Measurements from ENCODE around the gene ACD. TPM values are rescaled to one million over a fixed set of nuclear protein-coding genes. Genes with fewer than 3 reads are reported as not detected.

Gene ACD
- polyA plus RNA-seq, 1 donor: 28.0 TPM

DNA sequence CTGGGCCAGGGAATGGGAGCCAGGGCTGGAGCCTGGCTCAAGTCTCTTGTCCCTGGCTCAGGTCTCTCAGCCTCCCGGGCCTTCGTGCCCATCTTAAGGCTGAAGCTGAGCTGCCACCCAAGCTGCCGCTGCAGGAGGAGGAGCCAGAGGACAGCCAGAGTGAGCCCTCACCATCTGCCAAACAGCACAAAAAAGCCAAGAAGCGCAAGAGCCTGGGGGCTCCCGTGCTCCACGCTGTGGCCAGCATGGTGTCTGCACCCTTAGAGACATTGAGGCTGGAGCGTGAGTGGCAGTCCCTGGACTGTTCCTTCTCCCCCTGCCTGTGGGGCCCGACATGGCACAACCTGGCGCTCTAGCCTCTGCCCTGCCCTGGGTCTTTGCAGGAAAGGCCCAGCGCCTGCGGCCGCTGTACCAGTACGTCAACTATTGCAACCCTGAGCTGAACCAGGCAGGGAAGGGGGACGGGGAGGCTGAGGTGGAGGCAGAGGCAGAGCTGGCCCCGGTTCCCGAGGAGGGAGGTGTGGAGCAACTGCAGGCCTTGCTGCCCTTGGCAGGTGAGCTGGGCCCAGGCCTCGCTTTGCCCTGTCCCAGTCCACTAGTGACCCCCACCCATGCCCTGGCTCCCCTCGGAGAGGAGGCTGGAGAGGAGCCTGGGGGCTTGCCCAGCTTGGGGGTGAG, 7.9 kb upstream of the ACD start:
- H3K4me3 ChIP-seq (ENCODE audit: low read length): peak overlapping the region; percentile 61

DNA sequence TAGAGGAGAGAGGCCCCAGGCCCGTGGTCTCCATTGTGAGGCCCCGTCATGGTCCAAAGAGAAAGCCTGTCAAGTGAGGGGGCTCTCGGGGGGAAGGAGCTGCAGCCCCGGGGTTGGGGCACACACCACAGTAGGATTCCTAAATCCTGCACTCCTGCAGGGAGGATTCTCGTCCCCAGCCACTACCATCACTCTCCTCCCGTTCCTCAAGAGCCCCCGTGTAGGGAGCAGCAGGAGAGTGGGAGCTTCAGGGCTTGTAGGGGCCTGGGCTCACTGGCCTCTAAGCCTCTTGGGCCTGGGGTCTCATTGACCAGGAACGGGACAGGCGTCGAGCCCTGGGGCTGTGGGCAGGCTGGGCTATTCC, 7.4 kb upstream of the ACD start:
- peak overlapping the region; percentile 61 for H3K4me3 ChIP-seq (ENCODE audit: low read length)
- no peak for DNase-seq
- H3K36me3 ChIP-seq (ENCODE audit: control insufficient read depth, insufficient read depth, low read length): peaks cover 4% of the 10 kb centered on the region
- peaks cover 13% of the 10 kb centered on the region for H3K4me1 ChIP-seq (ENCODE audit: control insufficient read depth, insufficient read depth, low read length)
- H3K9me3 ChIP-seq (ENCODE audit: control insufficient read depth, low read depth, low read length): no peaks in the 10 kb centered on the region
- peaks cover 8% of the 10 kb centered on the region for H3K27me3 ChIP-seq (ENCODE audit: control insufficient read depth, insufficient read depth, low read length)
- no CpG with 5 or more reads among the region's 10 CpGs for WGBS (ENCODE audit: insufficient coverage, low lambda C conversion rate)
- peak overlapping the region; percentile 28 for H3K27ac ChIP-seq (ENCODE audit: low read length)

More for the DNA sequence above, 7.9 kb upstream of the ACD start:
- Histone ChIP-seq H3K4me1 (ENCODE audit: control insufficient read depth, insufficient read depth, low read length) (peaks cover 13% of the 10 kb centered on the region), H3K36me3 (ENCODE audit: control insufficient read depth, insufficient read depth, low read length) (peaks cover 2% of the 10 kb centered on the region), H3K27me3 (ENCODE audit: control insufficient read depth, insufficient read depth, low read length) (peaks cover 8% of the 10 kb centered on the region), H3K27ac (ENCODE audit: low read length) (peak overlapping the region; percentile 28), H3K9me3 (ENCODE audit: control insufficient read depth, low read depth, low read length) (no peaks in the 10 kb centered on the region)
- no CpG with 5 or more reads among the region's 18 CpGs for WGBS (ENCODE audit: insufficient coverage, low lambda C conversion rate)
- DNase-seq: peak; percentile 75 to 80

DNA sequence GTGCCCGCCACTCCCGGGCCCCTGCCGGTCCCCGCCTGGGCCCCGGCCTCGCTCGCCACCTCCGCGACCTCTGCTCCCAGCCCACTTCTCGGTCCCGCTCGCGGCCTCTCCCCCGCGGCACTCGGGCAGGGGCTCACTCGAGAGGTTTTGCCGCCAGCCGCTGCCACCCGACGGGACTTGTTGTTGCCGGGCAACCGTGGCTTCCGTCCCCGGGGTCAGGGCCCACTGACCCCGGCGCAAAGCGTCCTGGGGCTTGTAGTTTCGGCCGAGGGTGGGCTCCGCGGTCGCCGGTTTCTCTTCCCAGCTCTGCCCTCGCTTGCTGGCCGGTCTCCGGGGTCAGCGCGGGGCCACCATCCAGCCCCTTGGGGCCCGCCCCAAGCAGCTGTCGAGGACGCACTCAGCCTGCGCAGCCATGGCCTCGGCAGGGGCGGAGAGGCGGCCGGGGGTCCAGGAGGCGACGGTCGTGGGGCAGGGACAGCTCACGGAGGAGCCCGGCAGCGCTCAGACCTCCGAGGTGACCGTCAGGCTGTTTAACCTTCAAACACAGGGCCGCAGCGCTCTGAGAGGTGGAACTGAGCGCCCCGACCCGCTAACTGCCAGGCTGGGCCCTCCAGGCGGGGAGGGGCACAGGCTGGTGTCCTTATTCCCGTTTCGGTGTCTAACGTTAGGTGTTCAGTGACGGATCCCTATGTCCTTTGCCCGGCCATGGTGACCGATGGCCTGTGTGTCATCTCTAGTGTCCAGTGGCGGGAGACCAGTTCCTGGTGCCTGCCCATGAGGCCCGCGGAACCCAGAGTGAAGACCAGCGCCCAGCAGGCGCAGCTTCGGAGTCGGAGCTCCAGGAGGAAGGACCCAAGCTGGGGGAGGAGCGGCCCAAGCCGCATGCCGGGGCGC, 6.7 kb upstream of the ACD start, which contains the start of the genes C16orf86 and ENKD1:
Gene C16orf86 (plus strand): TSS at position 256 of the 894 bp plus-strand sequence. CDS start 157 bp downstream, at position 413.
Gene ENKD1 (minus strand): TSS at position 192 of the 894 bp plus-strand sequence. CDS start 308 bp downstream, outside the sequence.
- peaks cover 4% of the 10 kb centered on the region for H3K36me3 ChIP-seq (ENCODE audit: control insufficient read depth, insufficient read depth, low read length)
- peak; percentile 61 to 66 for DNase-seq
- no CpG with 5 or more reads among the region's 78 CpGs for WGBS (ENCODE audit: insufficient coverage, low lambda C conversion rate)
- H3K9me3 ChIP-seq (ENCODE audit: control insufficient read depth, low read depth, low read length): no peaks in the 10 kb centered on the region
- H3K4me3 ChIP-seq (ENCODE audit: low read length): peak within 1 kb of the TSS; percentile 61
- H3K4me1 ChIP-seq (ENCODE audit: control insufficient read depth, insufficient read depth, low read length): peaks cover 14% of the 10 kb centered on the region
- peaks cover 8% of the 10 kb centered on the region for H3K27me3 ChIP-seq (ENCODE audit: control insufficient read depth, insufficient read depth, low read length)
- peak within 1 kb of the TSS; percentile 44 for H3K27ac ChIP-seq (ENCODE audit: low read length)

DNA sequence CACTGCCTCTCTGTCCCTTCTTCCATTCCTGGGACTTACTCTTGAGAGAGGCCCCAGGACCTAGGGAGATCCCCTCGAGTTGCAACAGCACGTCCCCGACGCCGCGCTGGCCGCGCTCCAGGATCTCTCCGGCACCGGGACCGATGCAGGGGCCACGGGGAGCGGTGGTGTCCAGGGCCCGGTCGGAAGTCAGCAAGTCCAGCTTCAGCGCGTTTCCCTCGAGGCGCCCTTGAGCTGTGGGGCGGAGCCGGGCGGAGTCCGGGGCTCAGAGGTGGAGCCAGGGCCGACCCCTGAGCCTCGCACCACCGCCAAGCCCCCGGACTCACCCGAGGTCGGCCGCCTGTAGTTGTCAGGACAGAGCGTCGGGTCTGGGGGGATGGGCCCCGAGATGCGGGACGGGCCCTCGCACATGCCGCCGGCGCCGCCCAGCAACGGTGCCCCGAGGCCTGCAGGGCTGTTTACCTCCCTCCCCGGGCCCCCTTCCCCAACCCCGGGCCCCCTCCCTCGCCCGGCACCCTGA, 6.0 kb upstream of the ACD start:
- H3K27ac ChIP-seq (ENCODE audit: low read length): no peak overlapping the region
- H3K4me1 ChIP-seq (ENCODE audit: control insufficient read depth, insufficient read depth, low read length): peaks cover 20% of the 10 kb centered on the region
- peaks cover 8% of the 10 kb centered on the region for H3K27me3 ChIP-seq (ENCODE audit: control insufficient read depth, insufficient read depth, low read length)
- H3K36me3 ChIP-seq (ENCODE audit: control insufficient read depth, insufficient read depth, low read length): peaks cover 4% of the 10 kb centered on the region
- no CpG with 5 or more reads among the region's 46 CpGs for WGBS (ENCODE audit: insufficient coverage, low lambda C conversion rate)
- peak overlapping the region; percentile 61 for H3K4me3 ChIP-seq (ENCODE audit: low read length)
- H3K9me3 ChIP-seq (ENCODE audit: control insufficient read depth, low read depth, low read length): no peaks in the 10 kb centered on the region
- peak in 1 of 2 donors; percentile 45 for DNase-seq

DNA sequence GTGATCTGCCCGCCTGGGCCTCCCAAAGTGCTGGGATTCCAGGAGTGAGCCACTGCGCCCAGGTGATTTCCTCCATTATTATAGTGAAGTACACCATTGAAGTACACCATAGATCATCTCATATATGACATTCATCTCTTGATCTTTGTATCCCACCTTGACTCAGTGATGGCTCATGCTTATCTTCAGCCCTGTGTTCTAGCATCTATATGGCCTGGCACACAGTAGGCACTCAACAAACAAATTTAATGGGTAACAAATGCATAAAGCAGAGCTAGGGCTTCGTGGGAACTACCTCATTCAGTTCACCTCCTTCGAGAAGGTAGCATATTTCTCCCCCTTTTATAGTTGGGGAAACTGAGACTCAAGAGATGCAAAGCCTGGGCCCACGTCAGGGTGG, 5.5 kb upstream of the ACD start:
- Histone ChIP-seq H3K27ac (ENCODE audit: low read length) (no peak overlapping the region), H3K4me1 (ENCODE audit: control insufficient read depth, insufficient read depth, low read length) (peaks cover 22% of the 10 kb centered on the region), H3K4me3 (ENCODE audit: low read length) (peak overlapping the region; percentile 61), H3K9me3 (ENCODE audit: control insufficient read depth, low read depth, low read length) (no peaks in the 10 kb centered on the region), H3K36me3 (ENCODE audit: control insufficient read depth, insufficient read depth, low read length) (peaks cover 4% of the 10 kb centered on the region), H3K27me3 (ENCODE audit: control insufficient read depth, insufficient read depth, low read length) (peaks cover 8% of the 10 kb centered on the region)
- no peak for DNase-seq
- no CpG with 5 or more reads among the region's 5 CpGs for WGBS (ENCODE audit: insufficient coverage, low lambda C conversion rate)

DNA sequence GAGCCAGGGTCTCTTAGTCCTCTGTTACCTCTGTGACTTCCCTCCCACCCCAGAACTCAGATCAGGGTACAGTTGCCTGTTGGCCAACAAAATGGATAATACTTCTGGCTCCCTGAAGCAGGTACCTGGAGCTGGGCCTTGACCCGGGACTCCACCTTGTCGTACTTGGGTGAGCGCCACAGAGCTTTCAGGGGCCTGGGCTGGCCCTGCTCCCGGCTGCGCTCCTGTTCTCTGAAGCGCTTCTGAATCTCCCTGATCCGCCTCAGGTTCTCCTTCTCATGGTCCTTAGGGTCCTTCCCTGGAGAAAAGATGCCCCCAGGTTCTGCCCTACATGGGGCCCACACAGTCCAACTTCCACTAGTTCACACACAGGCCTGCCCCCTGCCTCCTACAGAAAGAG, 4.8 kb upstream of the ACD start:
- Histone ChIP-seq H3K9me3 (ENCODE audit: control insufficient read depth, low read depth, low read length) (no peaks in the 10 kb centered on the region), H3K27ac (ENCODE audit: low read length) (no peak overlapping the region), H3K4me3 (ENCODE audit: low read length) (no peak overlapping the region), H3K27me3 (ENCODE audit: control insufficient read depth, insufficient read depth, low read length) (peaks cover 6% of the 10 kb centered on the region), H3K36me3 (ENCODE audit: control insufficient read depth, insufficient read depth, low read length) (peaks cover 4% of the 10 kb centered on the region), H3K4me1 (ENCODE audit: control insufficient read depth, insufficient read depth, low read length) (peaks cover 22% of the 10 kb centered on the region)
- DNase-seq: no peak
- WGBS (ENCODE audit: insufficient coverage, low lambda C conversion rate): no CpG with 5 or more reads among the region's 7 CpGs

DNA sequence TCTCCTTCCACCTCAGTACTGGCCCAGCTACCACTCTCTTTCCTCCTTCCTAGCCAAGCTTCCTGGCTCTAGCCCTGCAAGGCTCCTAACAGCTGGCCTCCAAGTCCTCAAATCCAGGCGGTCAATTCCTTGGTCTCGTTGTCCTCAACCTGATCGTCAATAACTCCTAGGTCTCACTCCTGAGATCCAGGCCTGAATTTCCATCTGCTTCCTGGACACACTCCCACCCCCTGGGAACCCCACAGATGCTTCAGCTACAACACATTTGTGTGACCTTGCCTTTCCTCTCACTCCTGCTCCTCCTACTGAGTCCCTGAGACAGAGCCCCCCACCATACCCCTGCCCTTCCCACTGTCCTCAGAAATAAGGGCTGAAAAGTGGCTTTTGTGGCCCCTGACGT, 4.2 kb upstream of the ACD start:
- Histone ChIP-seq H3K27me3 (ENCODE audit: control insufficient read depth, insufficient read depth, low read length) (peaks cover 4% of the 10 kb centered on the region), H3K36me3 (ENCODE audit: control insufficient read depth, insufficient read depth, low read length) (peaks cover 4% of the 10 kb centered on the region), H3K4me1 (ENCODE audit: control insufficient read depth, insufficient read depth, low read length) (peaks cover 24% of the 10 kb centered on the region), H3K4me3 (ENCODE audit: low read length) (no peak overlapping the region), H3K27ac (ENCODE audit: low read length) (no peak overlapping the region), H3K9me3 (ENCODE audit: control insufficient read depth, low read depth, low read length) (no peaks in the 10 kb centered on the region)
- 100% methylated on average over 1 of the region's 4 CpGs for WGBS (ENCODE audit: insufficient coverage, low lambda C conversion rate)
- no peak for DNase-seq

DNA sequence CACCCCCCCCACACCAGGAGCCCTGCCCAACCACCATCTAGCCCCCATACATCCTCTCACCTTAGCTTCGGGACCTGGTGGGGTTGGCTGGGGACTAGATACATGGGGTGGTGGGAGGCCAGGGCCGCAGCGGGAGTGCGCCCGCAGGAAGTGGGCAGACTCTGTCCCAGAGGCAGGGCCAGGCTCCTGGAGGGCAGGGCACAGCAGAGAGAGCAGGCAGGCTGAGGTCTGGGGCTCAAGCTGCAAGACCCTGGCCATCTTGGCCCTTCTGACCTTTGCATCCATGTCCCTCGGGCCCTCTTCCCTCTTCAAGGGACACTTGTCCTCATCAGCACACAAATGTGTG, 3.8 kb upstream of the ACD start:
- Histone ChIP-seq H3K27me3 (ENCODE audit: control insufficient read depth, insufficient read depth, low read length) (peaks cover under 1% of the 10 kb centered on the region), H3K4me3 (ENCODE audit: low read length) (no peak overlapping the region), H3K27ac (ENCODE audit: low read length) (no peak overlapping the region), H3K36me3 (ENCODE audit: control insufficient read depth, insufficient read depth, low read length) (peaks cover 5% of the 10 kb centered on the region), H3K4me1 (ENCODE audit: control insufficient read depth, insufficient read depth, low read length) (peaks cover 28% of the 10 kb centered on the region), H3K9me3 (ENCODE audit: control insufficient read depth, low read depth, low read length) (no peaks in the 10 kb centered on the region)
- WGBS (ENCODE audit: insufficient coverage, low lambda C conversion rate): no CpG with 5 or more reads among the region's 6 CpGs
- no peak for DNase-seq

DNA sequence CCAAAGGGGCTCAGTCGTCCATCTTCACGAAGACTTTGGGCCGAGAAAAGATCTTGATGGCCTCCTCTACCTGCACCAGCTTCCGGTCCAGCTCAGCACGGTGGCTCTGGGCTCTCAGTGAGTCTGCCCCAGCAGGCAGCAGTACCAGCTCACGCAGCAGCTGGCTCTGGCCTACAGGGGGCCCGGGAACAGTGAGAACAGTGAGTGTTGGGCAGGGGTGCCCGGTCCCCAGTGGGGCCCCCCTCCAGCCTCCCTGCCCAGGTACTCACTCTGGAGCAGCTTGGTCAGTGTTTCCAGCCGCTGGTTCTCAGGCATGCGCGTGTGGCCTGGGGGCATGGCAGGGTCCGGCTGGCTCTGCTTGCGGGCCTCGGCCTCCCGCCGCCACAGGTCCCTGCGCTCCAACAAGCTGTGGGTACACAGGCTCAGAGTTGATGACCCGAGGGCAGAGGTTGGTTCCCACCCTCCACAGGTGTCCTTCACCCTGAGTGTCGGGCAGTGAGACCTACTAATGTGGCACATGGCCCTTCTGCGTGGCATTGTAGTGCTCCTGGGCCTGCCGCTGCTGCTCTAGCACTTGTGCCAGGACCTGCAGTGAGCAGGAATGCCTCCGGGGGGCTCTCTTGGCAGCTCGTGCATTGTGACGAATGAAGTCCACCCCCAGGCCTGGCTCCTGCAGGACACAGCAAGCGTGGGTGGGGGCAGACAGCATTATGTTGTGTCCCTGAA, 3.3 kb upstream of the ACD start:
- H3K27me3 ChIP-seq (ENCODE audit: control insufficient read depth, insufficient read depth, low read length): no peaks in the 10 kb centered on the region
- no peak overlapping the region for H3K27ac ChIP-seq (ENCODE audit: low read length)
- no CpG with 5 or more reads among the region's 25 CpGs for WGBS (ENCODE audit: insufficient coverage, low lambda C conversion rate)
- no peak overlapping the region for H3K4me3 ChIP-seq (ENCODE audit: low read length)
- no peak for DNase-seq
- H3K36me3 ChIP-seq (ENCODE audit: control insufficient read depth, insufficient read depth, low read length): peaks cover 8% of the 10 kb centered on the region
- H3K4me1 ChIP-seq (ENCODE audit: control insufficient read depth, insufficient read depth, low read length): peaks cover 30% of the 10 kb centered on the region
- H3K9me3 ChIP-seq (ENCODE audit: control insufficient read depth, low read depth, low read length): no peaks in the 10 kb centered on the region

DNA sequence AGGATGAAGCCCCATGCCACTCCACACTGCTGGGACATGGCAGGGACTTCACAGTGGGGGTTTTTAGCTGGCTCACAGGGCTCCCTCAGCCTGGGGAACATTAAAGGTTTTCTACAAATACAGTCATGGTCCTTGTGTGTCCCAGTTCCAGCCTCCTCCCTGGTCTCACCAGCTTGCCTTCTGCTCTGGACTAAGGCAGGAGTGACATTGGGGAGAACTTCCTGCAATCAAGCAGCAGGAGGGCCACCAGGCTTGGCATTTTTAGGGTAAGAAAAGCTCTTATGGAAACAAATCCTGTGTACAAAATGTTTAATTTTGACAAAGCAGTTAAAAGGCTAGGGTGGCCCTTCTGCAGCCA, 2.6 kb upstream of the ACD start:
- no peak overlapping the region for H3K27ac ChIP-seq (ENCODE audit: low read length)
- DNase-seq: no peak
- peaks cover 28% of the 10 kb centered on the region for H3K4me1 ChIP-seq (ENCODE audit: control insufficient read depth, insufficient read depth, low read length)
- H3K4me3 ChIP-seq (ENCODE audit: low read length): no peak overlapping the region
- H3K27me3 ChIP-seq (ENCODE audit: control insufficient read depth, insufficient read depth, low read length): no peaks in the 10 kb centered on the region
- H3K36me3 ChIP-seq (ENCODE audit: control insufficient read depth, insufficient read depth, low read length): peaks cover 14% of the 10 kb centered on the region
- no peaks in the 10 kb centered on the region for H3K9me3 ChIP-seq (ENCODE audit: control insufficient read depth, low read depth, low read length)
